SK-N-SH (cell line): ENCODE results near the gene CD22. TPM values are rescaled to one million over a fixed set of nuclear protein-coding genes. Genes with fewer than 3 reads are reported as not detected.

ENCODE experiments used
- CTCF ChIA-PET: fragments of 300-600, 350-600 bp; formaldehyde crosslinking; extraction: SDS; loops from one replicate; lab custom pipeline; 2021; lab: Yijun Ruan, JAX
- POLR2A ChIA-PET: fragments of 350-600 bp; sonication (Branson Sonifier 250); formaldehyde crosslinking; extraction: SDS; loops from one replicate; lab custom pipeline; 2020; ENCODE audit warnings: antibody characterized with exemption, inconsistent platforms; lab: Yijun Ruan, JAX
- DNase-seq: peaks from one replicate; pipeline ENCODE4 v3.0.0; 2012
- H2AFZ ChIP-seq: fragments of 200-600 bp; sonication (generic); 2 replicates; pipeline ENCODE4 v1.8.1; 2016; ENCODE audit warnings: antibody characterized with exemption, mild to moderate bottlenecking, low read depth
- H3F3A ChIP-seq: fragments of 200-600 bp; sonication (generic); replicated peaks from 2 replicates; pipeline ENCODE3; 2016; ENCODE audit warnings: antibody characterized with exemption, mild to moderate bottlenecking; ENCODE audit not compliant: insufficient read depth
- H3K27ac ChIP-seq, 2 experiments: fragments of 200-500 bp in 1 of 2; fragments of 200-600 bp in 1 of 2; sonication (Bioruptor generic) in 1 of 2; sonication (generic), shearing (Covaris generic) in 1 of 2; 2 replicates each; pipeline versions ENCODE4 v1.5.1 to v1.6.1; 2014 to 2016; ENCODE audit warnings: low read depth in 2 of 2, inconsistent platforms in 1 of 2, low read length in 1 of 2, mild to moderate bottlenecking in 1 of 2, mixed read lengths in 1 of 2
- H3K27me3 ChIP-seq: fragments of 200-600 bp; sonication (generic), shearing (Covaris generic); 2 replicates; pipeline ENCODE4 v1.6.1; 2016; ENCODE audit warnings: mixed run types; ENCODE audit not compliant: insufficient read depth
- H3K36me3 ChIP-seq, 2 experiments: fragments of 200-500 bp in 1 of 2; fragments of 200-600 bp in 1 of 2; sonication (Bioruptor generic) in 1 of 2; sonication (generic) in 1 of 2; replicated peaks in 1 of 2; 2 replicates each; pipeline versions ENCODE3 to v1.5.1; 2014 to 2016; ENCODE audit warnings: low read length in 1 of 2, mild to moderate bottlenecking in 1 of 2; ENCODE audit not compliant: insufficient read depth in 2 of 2, control insufficient read depth in 1 of 2
- H3K4me1 ChIP-seq, 2 experiments: fragments of 200-500 bp in 1 of 2; fragments of 200-600 bp in 1 of 2; sonication (Bioruptor generic) in 1 of 2; sonication (generic), shearing (Covaris generic) in 1 of 2; 2 replicates each; pipeline versions ENCODE4 v1.5.1 to v1.6.1; 2014 to 2016; ENCODE audit warnings: low read depth in 1 of 2, low read length in 1 of 2, mixed run types in 1 of 2; ENCODE audit not compliant: insufficient read depth in 2 of 2, control insufficient read depth in 1 of 2
- H3K4me2 ChIP-seq: fragments of 200-600 bp; sonication (generic), shearing (Covaris generic); 2 replicates; pipeline ENCODE4 v1.6.1; 2017; ENCODE audit warnings: mixed run types
- H3K4me3 ChIP-seq, 2 experiments: fragments of 200-500 bp in 1 of 2; fragments of 200-600 bp in 1 of 2; sonication (Bioruptor generic) in 1 of 2; sonication (generic), shearing (Covaris generic) in 1 of 2; 2 replicates each; pipeline versions ENCODE4 v1.5.1 to v1.8.1; 2014 to 2016; ENCODE audit warnings: low read depth in 2 of 2, inconsistent platforms in 1 of 2, low read length in 1 of 2, mild to moderate bottlenecking in 1 of 2, mixed read lengths in 1 of 2, moderate library complexity in 1 of 2
- H3K79me2 ChIP-seq: fragments of 200-600 bp; sonication (generic); 2 replicates; pipeline ENCODE4 v1.8.1; 2017; ENCODE audit warnings: mild to moderate bottlenecking; ENCODE audit not compliant: insufficient read depth
- H3K9ac ChIP-seq: fragments of 200-600 bp; sonication (generic); 2 replicates; pipeline ENCODE4 v1.6.1; 2017; ENCODE audit warnings: mixed run types
- H3K9me2 ChIP-seq: fragments of 200-600 bp; sonication (generic); 2 replicates; pipeline ENCODE4 v1.6.1; 2017; ENCODE audit warnings: mixed run types
- H3K9me3 ChIP-seq: fragments of 200-600 bp; sonication (generic); 2 replicates; pipeline ENCODE4 v1.6.1; 2017; ENCODE audit warnings: mixed run types, mild to moderate bottlenecking, moderate library complexity
- H4K20me1 ChIP-seq: fragments of 200-600 bp; sonication (generic); 2 replicates; pipeline ENCODE4 v1.6.1; 2017; ENCODE audit warnings: mild to moderate bottlenecking, mixed run types; ENCODE audit not compliant: insufficient read depth
- CTCF ChIP-seq: fragments of 200-600 bp; sonication (generic); IDR thresholded peaks from 2 replicates; pipeline ENCODE4 v1.6.1; 2017; ENCODE audit warnings: antibody characterized with exemption, mild to moderate bottlenecking, moderate library complexity
- ELF1 ChIP-seq: IDR thresholded peaks from 2 replicates; pipeline ENCODE4 v1.4.0; 2012
- FOXM1 ChIP-seq: IDR thresholded peaks from 2 replicates; pipeline ENCODE4 v1.4.0; 2012; ENCODE audit warnings: low read depth, mild to moderate bottlenecking
- GABPA ChIP-seq: IDR thresholded peaks from 2 replicates; pipeline ENCODE4 v1.4.0; 2012; ENCODE audit warnings: low read depth, mild to moderate bottlenecking
- GATA2 ChIP-seq: sonication (generic); formaldehyde crosslinking; IDR thresholded peaks from 2 replicates; pipeline ENCODE4 v1.5.0; 2020; ENCODE audit warnings: mild to moderate bottlenecking, missing genetic modification reagents
- IRF3 ChIP-seq: fragments of 150-350 bp; IDR thresholded peaks from 2 replicates; pipeline ENCODE4 v1.6.1; 2016; ENCODE audit warnings: mild to moderate bottlenecking, low read depth, low read length
- JUND ChIP-seq: IDR thresholded peaks from 2 replicates; pipeline ENCODE4 v1.4.0; 2012
- MEF2A ChIP-seq: IDR thresholded peaks from 2 replicates; pipeline ENCODE4 v1.4.0; 2012; ENCODE audit warnings: low read depth, borderline replicate concordance
- MXI1 ChIP-seq: IDR thresholded peaks from 2 replicates; pipeline ENCODE4 v1.6.1; 2012; ENCODE audit warnings: mild to moderate bottlenecking, low read depth, low read length, improper control_type of control experiment
- NFIC ChIP-seq: IDR thresholded peaks from 2 replicates; pipeline ENCODE4 v1.4.0; 2012; ENCODE audit warnings: borderline replicate concordance
- RCOR1 ChIP-seq: fragments of 150-350 bp; IDR thresholded peaks from 2 replicates; pipeline ENCODE4 v1.6.1; 2017; ENCODE audit warnings: antibody characterized with exemption, low read length
- RFX5 ChIP-seq: IDR thresholded peaks from 2 replicates; pipeline ENCODE4 v1.6.1; 2012; ENCODE audit warnings: mild to moderate bottlenecking, improper control_type of control experiment, low read length
- SIN3A ChIP-seq: IDR thresholded peaks from 2 replicates; pipeline ENCODE4 v1.6.1; 2012; ENCODE audit warnings: low read depth, mild to moderate bottlenecking, low read length, moderate library complexity, borderline replicate concordance
- SMC3 ChIP-seq: IDR thresholded peaks from 2 replicates; pipeline ENCODE4 v1.6.1; 2012; ENCODE audit warnings: low read depth, low read length, improper control_type of control experiment
- ZBTB33 ChIP-seq: IDR thresholded peaks from 2 replicates; pipeline ENCODE4 v1.4.0; 2012; ENCODE audit warnings: low read depth, borderline replicate concordance
- WGBS: methylation state at CpG from one replicate; pipeline ENCODE4 v1.1.6; 2017; ENCODE audit warnings: low lambda C conversion rate; 5-methylcytosine and 5-hydroxymethylcytosine counted together
- polyA plus RNA-seq, 3 experiments: library from polyadenylated mRNA; depleted of rRNA; stranded (reverse); fragments of >200 nt; gene quantifications; 2 replicates each; pipeline ENCODE4 v1.2.3, GENCODE V29; 2012
- TF ChIP-seq, protein P1 (sequence below): fragments of 150-350 bp; IDR thresholded peaks from 2 replicates; pipeline ENCODE4 v1.6.1; 2017; ENCODE audit warnings: antibody characterized with exemption, low read length, low read depth, borderline replicate concordance

Gene CD22
- polyA plus RNA-seq, 1 of the 3 experiments (the other 2 are of a cell fraction), result 0.18 TPM

DNA sequence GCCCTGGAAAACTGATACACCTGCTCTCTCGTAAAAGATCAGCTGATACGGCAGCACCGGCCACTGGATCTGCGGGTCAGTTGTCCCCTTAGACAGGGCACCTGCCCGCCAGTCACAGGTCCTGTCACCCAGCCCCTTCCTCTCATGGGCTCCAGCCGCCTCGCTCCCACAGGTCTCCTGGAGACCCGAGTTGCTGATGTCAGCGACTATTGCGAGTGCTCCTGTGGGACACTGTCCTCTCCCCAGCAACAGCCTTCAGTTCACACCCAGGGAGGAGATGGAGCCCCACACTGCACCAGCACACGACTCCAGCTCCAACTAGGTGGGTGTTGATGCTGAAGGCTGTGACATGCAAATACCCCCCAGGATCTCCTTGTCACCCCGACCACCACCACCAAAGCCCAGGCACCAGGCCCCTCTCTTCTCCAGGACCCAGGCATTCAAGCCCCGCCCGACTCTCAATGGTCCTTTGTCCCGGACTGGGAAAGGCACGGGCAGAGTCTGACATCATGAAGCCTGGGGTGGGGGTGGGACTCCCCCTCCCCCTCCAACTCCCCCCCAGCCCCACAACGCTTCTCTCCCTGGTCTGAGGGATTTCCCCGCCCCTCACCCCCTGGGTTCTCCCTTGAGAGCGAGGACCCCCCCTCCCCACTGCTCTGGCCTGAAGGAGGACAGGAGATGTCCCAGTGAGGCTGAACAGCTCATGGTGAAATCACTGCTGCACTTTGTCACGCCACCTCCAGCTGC is 38.4 kb upstream of the CD22 start:
- TF ChIP-seq SMC3, result no peak
- no peak for TF ChIP-seq FOXM1
- TF ChIP-seq JUND, result no peak
- TF ChIP-seq IRF3, result no peak
- no peak for TF ChIP-seq MEF2A
- CTCF ChIA-PET, result interaction anchor here (1.4 to 1.9 kb wide), 3 partner anchors 20 to 224 kb away, joined by 4 to 6 read pairs (median 5); no protein-coding TSS in a partner anchor

DNA sequence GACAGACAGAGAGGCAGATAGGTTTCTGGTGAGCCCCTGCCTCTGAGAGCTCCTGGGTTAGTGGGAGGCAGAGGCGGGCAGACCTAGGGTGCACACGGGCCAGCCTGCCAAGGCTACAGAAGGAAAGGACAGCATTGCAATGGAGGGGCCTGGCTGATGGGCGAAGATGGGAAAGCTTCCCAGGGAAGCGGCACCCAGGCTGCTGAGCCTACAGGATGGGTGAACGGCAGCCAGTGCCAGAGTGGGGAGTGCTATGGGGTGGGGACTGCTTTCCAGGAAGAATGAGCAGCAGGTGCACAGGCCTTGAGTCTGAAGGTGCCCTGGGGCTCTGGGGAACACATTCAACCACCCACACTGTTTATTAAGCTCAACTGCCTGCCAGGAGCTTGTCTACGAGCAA is 37.7 kb upstream of the CD22 start:
- Histone ChIP-seq H3K79me2 (no peaks in the 10 kb centered on the region), H3K36me3 (no peaks in the 10 kb centered on the region), H2AFZ (no peak overlapping the region), H3K4me1 (no peaks in the 10 kb centered on the region), H3K27me3 (peaks cover 81% of the 10 kb centered on the region), H3K9me3 (no peaks in the 10 kb centered on the region), H3K4me2 (no peak overlapping the region), H3K4me3 (no peak overlapping the region), H3K9ac (no peak overlapping the region), H3F3A (no peaks in the 10 kb centered on the region), H3K9me2 (no peaks in the 10 kb centered on the region), H4K20me1 (no peaks in the 10 kb centered on the region), H3K27ac (no peak overlapping the region)
- DNase-seq, result no peak
- ChIA-PET CTCF (interaction anchor here (1.6 kb wide), 1 partner anchor 21 kb away, joined by 5 read pairs; no protein-coding TSS in a partner anchor), POLR2A (no interaction called here)
- TF ChIP-seq ELF1 (no peak), CTCF (no peak), RFX5 (no peak), MXI1 (no peak), NFIC (no peak), GABPA (no peak), ZBTB33 (no peak), GATA2 (CRISPR knock-in tag) (no peak), RCOR1 (no peak), SIN3A (no peak)
- TF ChIP-seq, protein P1, sequence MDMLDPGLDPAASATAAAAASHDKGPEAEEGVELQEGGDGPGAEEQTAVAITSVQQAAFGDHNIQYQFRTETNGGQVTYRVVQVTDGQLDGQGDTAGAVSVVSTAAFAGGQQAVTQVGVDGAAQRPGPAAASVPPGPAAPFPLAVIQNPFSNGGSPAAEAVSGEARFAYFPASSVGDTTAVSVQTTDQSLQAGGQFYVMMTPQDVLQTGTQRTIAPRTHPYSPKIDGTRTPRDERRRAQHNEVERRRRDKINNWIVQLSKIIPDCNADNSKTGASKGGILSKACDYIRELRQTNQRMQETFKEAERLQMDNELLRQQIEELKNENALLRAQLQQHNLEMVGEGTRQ, result no peak
- WGBS, result 20% methylated on average over 6 of the region's 6 CpGs

More for the DNA sequence above, 38.4 kb upstream of the CD22 start:
- POLR2A ChIA-PET, result no interaction called here
- peaks cover 80% of the 10 kb centered on the region for H3K27me3 ChIP-seq
- no peaks in the 10 kb centered on the region for H3F3A ChIP-seq
- no peaks in the 10 kb centered on the region for H3K9me2 ChIP-seq
- no peaks in the 10 kb centered on the region for H3K4me1 ChIP-seq
- no peak overlapping the region for H3K4me2 ChIP-seq
- H3K9ac ChIP-seq, result no peak overlapping the region
- no peaks in the 10 kb centered on the region for H4K20me1 ChIP-seq
- DNase-seq, result no peak
- H3K9me3 ChIP-seq, result no peaks in the 10 kb centered on the region
- H3K36me3 ChIP-seq, result no peaks in the 10 kb centered on the region
- no peak overlapping the region for H2AFZ ChIP-seq
- no peak overlapping the region for H3K27ac ChIP-seq
- no peak overlapping the region for H3K4me3 ChIP-seq
- no peaks in the 10 kb centered on the region for H3K79me2 ChIP-seq
- WGBS, result 25% methylated on average over 17 of the region's 20 CpGs
